ENCODE results near the gene DCLK3.

The DCLK3 gene

DNA sequence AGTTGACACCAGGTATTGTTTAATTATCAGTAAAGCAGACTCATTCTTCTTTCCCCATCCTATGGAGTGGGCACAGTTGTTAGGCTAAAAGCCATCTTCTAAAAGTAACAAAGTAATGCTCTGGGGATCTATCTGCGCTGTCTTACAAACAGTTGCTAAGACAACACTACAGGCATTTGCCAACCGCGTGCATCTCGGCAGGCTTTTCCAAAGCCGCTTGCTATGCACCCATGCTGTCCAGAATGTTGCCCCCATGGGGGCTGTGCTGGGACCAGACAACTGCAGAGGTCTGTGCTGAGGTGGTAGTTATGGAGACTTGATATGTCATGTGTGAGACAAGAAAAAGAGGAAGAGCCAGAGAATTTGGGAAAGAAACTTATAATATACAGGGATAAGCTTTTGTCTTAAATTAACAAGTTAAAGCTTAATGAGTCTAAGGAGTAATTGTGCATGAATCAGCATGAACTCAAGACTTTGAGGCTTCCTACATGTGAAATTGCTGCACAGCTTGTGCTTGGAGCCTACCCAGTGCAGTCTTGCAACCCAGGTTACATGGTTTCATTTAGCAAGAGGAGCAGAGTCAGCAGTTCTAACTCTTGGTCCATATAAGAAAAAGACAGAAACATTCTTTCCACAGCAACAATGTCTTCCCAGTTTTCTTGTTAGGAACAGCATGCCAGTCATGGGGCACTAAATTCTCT, 38.9 kb upstream of the DCLK3 start:
- TF ChIP-seq, protein P1, sequence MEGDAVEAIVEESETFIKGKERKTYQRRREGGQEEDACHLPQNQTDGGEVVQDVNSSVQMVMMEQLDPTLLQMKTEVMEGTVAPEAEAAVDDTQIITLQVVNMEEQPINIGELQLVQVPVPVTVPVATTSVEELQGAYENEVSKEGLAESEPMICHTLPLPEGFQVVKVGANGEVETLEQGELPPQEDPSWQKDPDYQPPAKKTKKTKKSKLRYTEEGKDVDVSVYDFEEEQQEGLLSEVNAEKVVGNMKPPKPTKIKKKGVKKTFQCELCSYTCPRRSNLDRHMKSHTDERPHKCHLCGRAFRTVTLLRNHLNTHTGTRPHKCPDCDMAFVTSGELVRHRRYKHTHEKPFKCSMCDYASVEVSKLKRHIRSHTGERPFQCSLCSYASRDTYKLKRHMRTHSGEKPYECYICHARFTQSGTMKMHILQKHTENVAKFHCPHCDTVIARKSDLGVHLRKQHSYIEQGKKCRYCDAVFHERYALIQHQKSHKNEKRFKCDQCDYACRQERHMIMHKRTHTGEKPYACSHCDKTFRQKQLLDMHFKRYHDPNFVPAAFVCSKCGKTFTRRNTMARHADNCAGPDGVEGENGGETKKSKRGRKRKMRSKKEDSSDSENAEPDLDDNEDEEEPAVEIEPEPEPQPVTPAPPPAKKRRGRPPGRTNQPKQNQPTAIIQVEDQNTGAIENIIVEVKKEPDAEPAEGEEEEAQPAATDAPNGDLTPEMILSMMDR (IDR thresholded peaks at IDR 0.05; ENCODE audit: control insufficient read depth, extremely low read depth, insufficient read depth), result no peak
- H3K4me3 ChIP-seq (ENCODE audit: low read depth, low read length), result no peak overlapping the region
- no peak for DNase-seq (ENCODE audit: low read depth)

DNA sequence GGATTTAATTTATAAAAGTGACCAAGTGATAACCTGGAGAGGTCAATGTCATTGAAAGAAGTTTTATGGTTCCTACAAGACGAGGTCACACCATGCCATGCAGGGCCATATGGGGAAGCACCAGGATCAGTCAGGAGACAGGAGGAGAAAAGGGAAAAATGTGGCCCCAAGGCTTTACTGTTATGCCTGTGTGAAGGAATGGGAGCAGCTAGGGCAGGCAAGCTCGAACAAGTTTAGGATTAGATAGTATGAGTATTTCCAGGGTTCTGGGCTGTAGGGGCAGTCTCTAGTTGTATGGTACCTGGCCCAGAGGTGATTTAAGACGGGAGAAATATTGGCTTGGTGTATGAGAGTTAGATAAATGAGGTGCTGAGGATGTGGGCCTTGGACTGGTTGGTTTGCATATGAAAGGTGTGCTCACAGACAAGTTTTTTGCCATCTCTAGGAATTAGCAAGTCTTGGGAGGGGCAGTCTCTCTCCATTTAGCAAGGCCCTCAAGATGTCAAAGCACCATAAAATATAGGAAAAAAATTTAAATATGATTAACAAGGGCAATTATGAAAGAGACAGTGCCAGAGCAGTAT, 36.3 kb upstream of the DCLK3 start:
- no peak for DNase-seq (ENCODE audit: low read depth)
- TF ChIP-seq, protein P1 (IDR thresholded peaks at IDR 0.05; ENCODE audit: control insufficient read depth, extremely low read depth, insufficient read depth), result no peak

DNA sequence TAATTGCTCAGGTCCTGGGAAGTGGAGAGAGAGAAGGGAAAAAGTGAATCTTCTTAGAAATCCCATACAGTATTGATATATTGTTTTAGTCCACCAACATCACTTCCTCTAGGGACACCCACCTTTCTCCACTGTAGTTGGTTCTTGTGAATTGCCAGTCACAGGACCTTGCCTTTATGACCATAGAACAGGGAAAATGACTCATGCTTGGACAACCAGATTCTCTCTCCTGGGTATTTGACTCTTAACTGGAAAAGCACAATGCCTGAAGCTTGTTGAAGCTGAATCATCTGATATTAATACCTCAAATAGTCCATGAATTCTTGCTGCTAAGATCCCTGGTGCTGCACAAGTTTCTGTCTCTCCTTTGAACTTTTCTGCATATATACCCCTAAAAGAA, 32.5 kb upstream of the DCLK3 start:
- TF ChIP-seq, protein P1 (IDR thresholded peaks at IDR 0.05; ENCODE audit: control insufficient read depth, extremely low read depth, insufficient read depth), result no peak
- no peak overlapping the region for H3K4me3 ChIP-seq (ENCODE audit: low read depth, low read length)
- DNase-seq (ENCODE audit: low read depth), result no peak

More for the DNA sequence above, 36.3 kb upstream of the DCLK3 start:
- no peak overlapping the region for H3K4me3 ChIP-seq (ENCODE audit: low read depth, low read length)

DNA sequence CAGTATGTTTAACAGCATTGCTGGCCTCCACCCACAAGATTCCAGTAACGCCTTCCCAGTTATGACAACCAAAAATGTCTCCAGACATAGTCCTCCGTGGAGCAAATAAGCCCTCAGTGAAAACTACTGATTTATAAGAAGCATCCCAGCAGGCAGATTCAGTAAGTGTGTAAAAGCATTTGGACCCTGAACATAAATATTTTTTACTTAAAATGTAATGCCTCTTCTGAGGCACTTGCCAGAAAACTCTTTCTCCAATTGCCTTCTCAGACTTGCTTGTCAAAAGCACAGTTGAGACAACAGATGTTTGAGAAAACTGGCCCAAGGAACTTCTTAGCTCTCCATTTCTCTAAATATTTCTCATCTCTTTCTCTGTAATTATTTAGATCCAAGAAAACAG, 31.8 kb upstream of the DCLK3 start:
- DNase-seq (ENCODE audit: low read depth), result no peak
- H3K4me3 ChIP-seq (ENCODE audit: low read depth, low read length), result no peak overlapping the region
- TF ChIP-seq, protein P1 (IDR thresholded peaks at IDR 0.05; ENCODE audit: control insufficient read depth, extremely low read depth, insufficient read depth), result no peak

DNA sequence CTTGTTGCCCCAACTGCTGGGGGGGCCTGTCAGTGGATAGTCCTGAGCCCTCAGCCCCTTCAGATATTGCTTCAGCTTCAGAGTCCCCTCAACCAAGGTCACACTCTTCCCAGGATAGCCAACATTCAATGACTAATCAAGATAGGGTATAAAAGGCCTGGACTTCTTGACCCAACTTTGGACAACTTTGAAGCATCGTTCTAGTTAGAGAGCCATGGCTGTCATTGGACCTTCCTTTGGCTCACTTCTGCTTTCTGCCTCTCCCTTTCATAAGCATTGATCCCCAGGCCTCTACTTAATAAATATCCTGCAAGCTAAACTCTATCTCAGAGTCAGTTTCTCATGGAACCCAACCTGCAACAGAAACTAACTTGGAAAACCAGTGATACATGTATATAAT, 31.3 kb upstream of the DCLK3 start:
- no peak for DNase-seq (ENCODE audit: low read depth)
- TF ChIP-seq, protein P1 (IDR thresholded peaks at IDR 0.05; ENCODE audit: control insufficient read depth, extremely low read depth, insufficient read depth), result no peak
- no peak overlapping the region for H3K4me3 ChIP-seq (ENCODE audit: low read depth, low read length)

DNA sequence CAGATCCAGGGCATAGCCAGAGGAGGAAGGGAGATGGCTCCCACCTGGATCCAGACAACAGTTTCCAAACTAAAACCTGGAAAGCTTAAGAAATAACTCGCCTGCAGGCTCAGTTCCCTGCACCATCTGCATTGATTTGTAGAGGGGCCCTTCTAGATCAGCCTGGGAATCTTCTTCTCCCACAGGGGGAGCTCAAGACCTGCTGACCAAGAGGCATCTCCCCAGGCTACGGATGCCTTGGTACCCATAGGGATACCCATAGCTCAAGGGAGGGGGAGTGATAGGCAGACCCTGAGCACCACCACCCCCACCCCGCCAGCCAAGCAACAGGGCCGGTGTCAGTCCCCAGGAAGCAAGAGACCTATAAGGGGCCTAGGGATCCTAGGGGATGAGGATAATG, 28.0 kb upstream of the DCLK3 start:
- H3K4me3 ChIP-seq (ENCODE audit: low read depth, low read length), result no peak overlapping the region
- no peak for DNase-seq (ENCODE audit: low read depth)
- TF ChIP-seq, protein P1 (IDR thresholded peaks at IDR 0.05; ENCODE audit: control insufficient read depth, extremely low read depth, insufficient read depth), result peak; percentile 54

DNA sequence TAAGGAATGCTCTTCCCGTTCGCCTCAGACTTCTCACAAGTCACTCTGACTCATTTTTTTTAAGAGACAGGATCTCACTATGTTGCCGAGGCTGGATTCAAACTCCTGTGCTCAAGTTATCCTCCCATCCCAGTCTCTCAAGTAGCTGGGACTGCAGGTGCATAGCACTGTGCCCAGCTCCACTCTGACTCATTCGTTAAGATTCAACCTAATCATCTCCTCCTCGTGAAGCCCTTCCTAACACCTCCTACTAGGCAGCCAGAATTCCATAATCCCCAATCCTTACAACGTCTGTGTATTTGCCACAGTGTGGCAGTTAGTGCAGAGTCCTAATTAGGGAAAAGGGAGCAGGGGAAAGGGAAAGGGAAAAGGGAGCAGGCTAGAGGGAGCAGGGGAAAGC, 26.4 kb upstream of the DCLK3 start:
- TF ChIP-seq, protein P1 (IDR thresholded peaks at IDR 0.05; ENCODE audit: control insufficient read depth, extremely low read depth, insufficient read depth), result no peak
- no peak overlapping the region for H3K4me3 ChIP-seq (ENCODE audit: low read depth, low read length)
- DNase-seq (ENCODE audit: low read depth), result no peak

Measured in LNCaP clone FGC (cell line).